Right atrium auricular region (tissue), 2 donors: ENCODE results near the gene AURKB. TPM values are rescaled to one million over a fixed set of nuclear protein-coding genes. Genes with fewer than 3 reads are reported as not detected.

Experiments used
- DNase-seq: peaks from one replicate; pipeline ENCODE4 v3.0.0-alpha.2; 2019; ENCODE audit warnings: low spot score
- H3K27ac ChIP-seq, 2 donors: fragments of 200-600 bp; sonication (generic); 1 replicate in 1 of 2; 2 replicates in 1 of 2; pipeline ENCODE4 v1.5.1; 2016 to 2019
- H3K27me3 ChIP-seq, 2 donors: fragments of 200-600 bp; sonication (generic); one replicate each; pipeline versions ENCODE4 v1.5.1 to v1.6.0; 2017 to 2019
- H3K36me3 ChIP-seq: fragments of 200-600 bp; sonication (generic); one replicate; pipeline ENCODE4 v1.5.1; 2016
- H3K4me1 ChIP-seq, 2 donors: fragments of 200-600 bp; sonication (generic); one replicate each; pipeline versions ENCODE4 v1.5.1 to v1.6.0; 2017 to 2019
- H3K4me3 ChIP-seq, 2 donors: fragments of 200-600 bp; sonication (generic); 1 replicate in 1 of 2; 2 replicates in 1 of 2; pipeline ENCODE4 v1.5.1; 2017 to 2019; ENCODE audit warnings: mild to moderate bottlenecking in 1 of 2, moderate library complexity in 1 of 2
- H3K9me3 ChIP-seq, 2 donors: fragments of 200-600 bp; sonication (generic); one replicate each; pipeline ENCODE4 v1.5.1; 2019
- total RNA-seq, 2 donors: library from RNA; depleted of rRNA; stranded (reverse); fragments of >200 nt; gene quantifications; one replicate each; pipeline ENCODE4 v1.1.0, GENCODE V29; 2016
- TF ChIP-seq, protein P1 (sequence below), 2 donors: fragments of 200-600 bp; sonication (generic); IDR thresholded peaks; one replicate each; pipeline ENCODE4 v1.5.1; 2019; ENCODE audit warnings: antibody characterized with exemption in 2 of 2

AURKB gene
- total RNA-seq, 2 donors from 2014 or later, result 1.8 TPM; not detected in 1

DNA sequence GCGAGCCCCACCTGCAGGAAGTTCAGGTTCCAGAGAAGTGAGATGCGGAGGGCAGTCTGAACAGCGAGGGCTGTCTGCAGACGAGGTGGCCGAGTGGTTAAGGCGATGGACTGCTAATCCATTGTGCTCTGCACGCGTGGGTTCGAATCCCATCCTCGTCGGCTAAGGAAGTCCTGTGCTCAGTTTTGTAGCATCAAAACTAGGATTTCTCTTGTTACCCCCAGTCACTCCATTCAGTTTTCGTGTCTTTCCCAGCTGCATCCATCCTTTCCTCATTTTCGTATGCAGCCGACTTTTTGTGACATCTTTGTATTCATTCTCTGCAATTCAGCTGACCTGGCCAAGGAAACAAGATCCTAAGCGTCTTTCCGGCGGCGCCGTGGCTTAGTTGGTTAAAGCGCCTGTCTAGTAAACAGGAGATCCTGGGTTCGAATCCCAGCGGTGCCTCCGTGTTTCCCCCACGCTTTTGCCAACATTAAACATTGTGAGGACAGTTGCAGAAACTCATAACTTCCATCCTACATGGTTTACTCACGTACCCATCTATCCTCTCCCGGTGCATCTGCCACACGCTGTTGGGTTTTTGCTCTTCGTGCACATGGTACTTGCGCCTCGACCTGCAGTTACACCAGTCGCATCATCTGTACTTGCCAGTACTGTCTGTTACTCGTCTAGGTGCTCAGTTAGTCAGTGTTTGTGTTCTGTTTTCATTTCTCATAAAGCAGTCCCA, 23.4 kb downstream of the AURKB start:
- peaks cover 0 to 36% of the 10 kb centered on the region in 2 donors for H3K4me1 ChIP-seq
- no peaks in the 10 kb centered on the region for H3K27me3 ChIP-seq
- H3K36me3 ChIP-seq, result no peaks in the 10 kb centered on the region
- H3K27ac ChIP-seq, result peak overlapping the region; percentile 99
- DNase-seq, result peak; percentile 97
- peak overlapping the region; percentile 78 to 92 for H3K4me3 ChIP-seq
- H3K9me3 ChIP-seq, result no peaks in the 10 kb centered on the region
- TF ChIP-seq, protein P1, sequence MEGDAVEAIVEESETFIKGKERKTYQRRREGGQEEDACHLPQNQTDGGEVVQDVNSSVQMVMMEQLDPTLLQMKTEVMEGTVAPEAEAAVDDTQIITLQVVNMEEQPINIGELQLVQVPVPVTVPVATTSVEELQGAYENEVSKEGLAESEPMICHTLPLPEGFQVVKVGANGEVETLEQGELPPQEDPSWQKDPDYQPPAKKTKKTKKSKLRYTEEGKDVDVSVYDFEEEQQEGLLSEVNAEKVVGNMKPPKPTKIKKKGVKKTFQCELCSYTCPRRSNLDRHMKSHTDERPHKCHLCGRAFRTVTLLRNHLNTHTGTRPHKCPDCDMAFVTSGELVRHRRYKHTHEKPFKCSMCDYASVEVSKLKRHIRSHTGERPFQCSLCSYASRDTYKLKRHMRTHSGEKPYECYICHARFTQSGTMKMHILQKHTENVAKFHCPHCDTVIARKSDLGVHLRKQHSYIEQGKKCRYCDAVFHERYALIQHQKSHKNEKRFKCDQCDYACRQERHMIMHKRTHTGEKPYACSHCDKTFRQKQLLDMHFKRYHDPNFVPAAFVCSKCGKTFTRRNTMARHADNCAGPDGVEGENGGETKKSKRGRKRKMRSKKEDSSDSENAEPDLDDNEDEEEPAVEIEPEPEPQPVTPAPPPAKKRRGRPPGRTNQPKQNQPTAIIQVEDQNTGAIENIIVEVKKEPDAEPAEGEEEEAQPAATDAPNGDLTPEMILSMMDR (IDR thresholded peaks at IDR 0.05), result peak in 1 of 2 donors; percentile 15

DNA sequence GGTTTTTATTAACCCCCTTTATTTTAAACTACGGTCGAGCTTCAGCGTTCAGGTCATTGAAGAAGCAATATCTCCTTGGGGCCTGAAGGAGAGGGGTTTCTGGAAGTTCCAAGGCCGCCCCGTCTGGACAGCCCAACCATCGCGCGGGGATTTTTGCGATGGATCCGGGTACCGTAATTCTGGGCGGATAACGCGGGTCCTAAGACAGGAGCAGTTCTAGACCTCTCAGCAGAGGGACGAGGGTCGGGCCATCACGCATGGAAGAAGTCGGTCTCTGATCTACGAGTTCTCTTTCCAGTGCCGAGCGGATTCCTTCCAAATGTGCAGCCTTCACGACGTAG, 24.0 kb downstream of the AURKB start:
- no peak for DNase-seq
- no peaks in the 10 kb centered on the region for H3K27me3 ChIP-seq
- peak overlapping the region; percentile 99 for H3K27ac ChIP-seq
- H3K4me1 ChIP-seq, result peaks cover 0 to 31% of the 10 kb centered on the region in 2 donors
- TF ChIP-seq, protein P1 (IDR thresholded peaks at IDR 0.05), result peak in 1 of 2 donors; percentile 65
- no peaks in the 10 kb centered on the region for H3K9me3 ChIP-seq
- H3K4me3 ChIP-seq, result peak overlapping the region; percentile 78 to 92
- no peaks in the 10 kb centered on the region for H3K36me3 ChIP-seq

DNA sequence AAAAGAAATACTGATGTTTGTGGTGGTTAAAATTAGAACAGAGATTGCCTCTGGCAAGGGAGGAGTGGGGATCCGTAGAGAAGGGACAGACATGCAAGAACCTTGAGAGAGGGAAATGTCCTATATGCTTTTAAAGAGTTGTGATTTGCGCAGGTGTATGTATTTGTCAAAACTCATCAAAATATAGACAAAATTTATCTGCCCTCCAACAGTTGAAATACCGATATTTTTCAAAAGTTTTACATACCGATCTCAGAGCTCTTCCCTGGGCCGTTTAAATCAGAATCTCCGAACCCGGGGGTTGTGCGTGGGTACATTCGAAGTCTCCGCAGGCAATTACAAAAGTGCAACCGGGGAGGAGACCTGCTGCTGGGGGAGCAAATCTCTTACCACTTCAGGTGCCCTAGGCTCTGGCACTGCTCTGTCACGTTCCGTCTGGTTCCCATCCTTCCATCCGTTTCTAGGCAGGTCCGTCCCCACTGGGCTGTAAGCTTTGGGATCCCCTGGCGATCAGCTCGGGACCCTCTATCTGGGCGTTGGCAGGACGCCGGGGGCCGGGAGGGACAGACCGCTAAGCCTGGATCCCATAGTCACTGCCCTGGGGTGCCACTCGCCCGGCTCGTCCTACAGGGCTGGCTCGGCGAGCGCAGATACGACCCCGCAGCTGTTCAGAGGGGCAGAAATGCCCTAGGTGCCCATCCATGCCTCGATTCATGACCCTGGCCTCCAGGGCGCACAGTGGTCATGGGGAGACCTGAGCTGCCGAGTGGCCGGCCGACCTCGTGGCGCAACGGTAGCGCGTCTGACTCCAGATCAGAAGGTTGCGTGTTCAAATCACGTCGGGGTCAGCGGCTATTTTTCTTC, 24.6 kb downstream of the AURKB start:
- Histone ChIP-seq H3K4me1 (peaks cover 0 to 25% of the 10 kb centered on the region in 2 donors), H3K27me3 (no peaks in the 10 kb centered on the region), H3K27ac (peak overlapping the region; percentile 99), H3K4me3 (peak overlapping the region; percentile 78 to 92), H3K9me3 (no peaks in the 10 kb centered on the region), H3K36me3 (no peaks in the 10 kb centered on the region)
- DNase-seq, result peak; percentile 97
- TF ChIP-seq, protein P1 (IDR thresholded peaks at IDR 0.05), result no peak

DNA sequence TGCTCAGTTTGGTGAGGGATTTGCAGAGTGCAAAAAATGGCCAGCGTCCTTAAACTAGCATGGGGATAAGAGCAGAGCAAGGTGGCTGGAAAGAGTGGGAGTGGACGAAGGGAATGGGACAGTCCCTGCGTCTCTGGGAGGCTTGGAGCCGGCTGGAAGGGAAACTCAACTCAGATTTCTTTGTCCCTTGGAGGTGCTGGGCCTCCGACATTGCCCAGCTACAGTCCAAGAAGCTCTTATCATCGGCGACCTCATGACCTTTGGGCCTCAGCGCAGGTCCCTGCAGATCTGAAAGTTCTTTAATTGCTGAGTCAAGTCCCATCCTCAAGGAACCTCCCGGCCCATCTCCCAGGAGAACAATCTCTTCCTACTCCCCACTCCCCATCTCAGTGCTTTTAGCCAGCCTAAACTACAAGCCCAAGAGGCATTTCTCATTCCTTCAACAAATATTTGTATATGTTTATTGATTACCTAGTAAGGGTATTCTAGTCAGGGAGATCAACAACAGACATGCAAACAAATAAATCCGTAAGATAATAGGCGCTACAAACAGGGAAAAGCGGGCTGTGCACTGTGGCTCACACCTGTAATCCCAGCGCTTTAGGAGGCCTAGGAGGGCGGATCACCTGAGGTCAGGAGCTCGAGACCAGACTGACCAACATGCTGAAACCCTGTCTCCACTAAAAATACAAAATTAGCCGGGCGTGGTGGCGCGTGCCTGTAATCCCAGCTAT, 33.2 kb downstream of the AURKB start:
- H3K4me1 ChIP-seq, result peaks cover 0 to 34% of the 10 kb centered on the region in 2 donors
- no peaks in the 10 kb centered on the region for H3K9me3 ChIP-seq
- H3K4me3 ChIP-seq, result peak overlapping the region; percentile 49 to 67
- TF ChIP-seq, protein P1 (IDR thresholded peaks at IDR 0.05), result no peak
- no peaks in the 10 kb centered on the region for H3K36me3 ChIP-seq
- no peaks in the 10 kb centered on the region for H3K27me3 ChIP-seq
- no peak for DNase-seq
- H3K27ac ChIP-seq, result peak overlapping the region; percentile 74

DNA sequence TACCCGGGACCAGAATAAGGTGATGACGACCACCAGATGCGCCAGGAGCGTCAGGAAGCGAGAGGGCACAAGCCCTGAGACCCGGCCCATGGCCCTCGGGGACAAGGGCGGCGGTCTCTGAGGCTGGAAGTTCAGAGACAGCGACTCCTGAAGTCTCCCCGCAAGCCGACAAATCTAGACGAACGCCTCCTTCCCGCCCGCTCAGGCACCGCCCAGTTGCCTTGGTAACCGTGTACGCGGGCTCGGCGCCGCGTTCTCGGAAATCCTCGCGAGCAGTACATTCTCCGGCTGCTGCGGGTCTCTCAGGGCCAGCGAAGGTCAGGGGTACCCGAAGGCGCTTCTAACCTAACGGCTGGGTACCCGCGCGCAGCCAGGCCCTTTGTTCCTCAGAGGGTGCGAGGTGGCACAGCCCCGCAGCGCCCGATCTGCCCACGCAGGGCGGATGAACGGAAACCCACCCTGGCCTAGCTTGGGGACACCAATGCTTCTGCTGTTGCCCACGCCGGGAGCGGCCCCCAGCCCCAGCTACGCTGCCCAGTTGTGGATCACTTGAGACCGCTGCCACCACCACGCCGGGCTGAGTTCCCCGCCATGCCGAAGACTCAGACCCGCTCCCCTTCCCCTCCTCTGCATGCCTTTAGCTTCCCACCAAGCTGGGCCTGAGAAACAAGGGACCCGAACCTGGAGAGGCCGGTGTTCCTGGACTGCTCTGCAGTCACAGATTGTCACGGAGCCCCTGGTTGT, 34.0 kb downstream of the AURKB start, which contains the start of gene TMEM107:
Gene TMEM107 (minus strand): TSS at position 184 of the 744 bp plus-strand sequence. CDS start 94 bp downstream, at position 90.
- peak; percentile 91 for DNase-seq
- H3K4me1 ChIP-seq, result peaks cover 0 to 34% of the 10 kb centered on the region in 2 donors
- no peaks in the 10 kb centered on the region for H3K27me3 ChIP-seq
- peak within 1 kb of the TSS; percentile 74 for H3K27ac ChIP-seq
- no peaks in the 10 kb centered on the region for H3K36me3 ChIP-seq
- no peaks in the 10 kb centered on the region for H3K9me3 ChIP-seq
- TF ChIP-seq, protein P1 (IDR thresholded peaks at IDR 0.05), result no peak
- H3K4me3 ChIP-seq, result peak within 1 kb of the TSS; percentile 49 to 67
